A549 treated with Mapracorat at 1 μM for 4 hours (cell line): Measurements from ENCODE around the gene TSGA10IP. TPM values are rescaled to one million over a fixed set of nuclear protein-coding genes. Genes with fewer than 3 reads are reported as not detected.

ENCODE experiments used
- total RNA-seq: library from RNA; stranded (reverse); fragments of 200-300 nt; extraction: Qiagen RNA extraction; gene quantifications from 5 replicates; pipeline ENCODE4 v1.2.3, GENCODE V29; 2022

The TSGA10IP gene
- not detected in 5 replicates for total RNA-seq

DNA sequence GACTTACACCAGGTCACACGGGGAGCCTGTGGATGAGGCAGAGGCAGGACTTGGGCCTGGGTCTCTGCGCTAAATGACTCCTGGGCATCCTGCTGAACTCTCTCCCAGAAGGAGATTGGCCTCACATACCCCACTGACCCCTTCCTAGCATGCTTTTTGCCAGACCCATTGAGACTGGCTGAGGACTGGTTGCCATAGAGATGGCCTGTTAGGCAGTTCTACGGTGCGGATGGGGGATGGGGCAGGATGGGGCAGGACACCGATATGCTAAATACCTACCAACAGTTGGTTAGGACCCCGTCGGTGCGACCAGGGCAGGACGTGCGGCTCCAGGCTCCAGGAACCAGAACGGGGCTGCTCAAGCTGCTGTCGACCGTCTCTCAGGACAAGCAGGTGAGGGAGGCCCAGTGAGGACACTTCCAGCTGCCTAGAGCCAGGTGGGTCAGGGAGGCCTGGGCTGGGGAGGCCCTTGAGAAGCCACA is at the start of gene TSGA10IP:
TSGA10IP (plus strand) TSS at position 51 of the 482 bp plus-strand sequence; CDS start at position 247, 196 bp downstream.

DNA sequence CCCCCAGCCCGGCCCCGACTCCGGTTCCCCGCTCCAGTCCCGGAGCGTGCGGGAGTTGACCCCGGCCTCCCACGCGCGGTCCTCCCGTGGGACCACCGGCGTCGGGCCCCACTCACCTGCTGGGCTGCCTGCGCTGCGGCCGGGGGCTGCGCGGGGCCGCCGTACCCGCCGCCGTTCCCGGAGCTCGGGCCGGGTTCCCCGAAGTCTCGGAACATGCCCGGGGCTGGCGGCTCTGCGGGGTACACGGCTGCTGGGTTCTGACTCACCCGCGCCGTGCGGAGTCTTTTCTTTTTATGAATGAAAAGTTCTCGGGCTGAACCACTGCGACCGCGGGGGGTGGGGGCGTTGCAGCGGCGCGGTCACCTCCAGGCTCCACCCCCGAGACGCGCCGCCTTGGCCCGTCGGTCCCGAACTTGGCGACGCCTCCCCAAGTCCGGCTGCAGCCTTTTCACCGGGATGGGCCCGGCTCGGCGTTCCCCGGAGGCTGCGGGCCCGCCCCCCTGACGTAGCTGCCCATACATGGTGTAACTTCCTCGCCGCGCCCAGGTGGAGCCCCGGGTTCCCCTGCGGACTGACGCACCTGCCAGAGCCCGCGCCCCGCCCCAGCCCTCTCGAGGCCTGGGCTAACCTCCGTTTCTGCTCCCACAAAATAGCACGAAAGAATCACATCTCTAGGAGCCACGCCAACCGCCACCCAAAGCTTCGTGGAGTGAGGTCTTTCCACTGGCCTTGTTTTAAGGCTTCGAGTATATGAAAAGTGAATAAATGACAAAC is 45.0 kb upstream of the TSGA10IP start, which contains the start of gene FOSL1:
FOSL1 (minus strand) TSS at position 264 of the 774 bp plus-strand sequence; CDS start at position 215, 49 bp downstream.

DNA sequence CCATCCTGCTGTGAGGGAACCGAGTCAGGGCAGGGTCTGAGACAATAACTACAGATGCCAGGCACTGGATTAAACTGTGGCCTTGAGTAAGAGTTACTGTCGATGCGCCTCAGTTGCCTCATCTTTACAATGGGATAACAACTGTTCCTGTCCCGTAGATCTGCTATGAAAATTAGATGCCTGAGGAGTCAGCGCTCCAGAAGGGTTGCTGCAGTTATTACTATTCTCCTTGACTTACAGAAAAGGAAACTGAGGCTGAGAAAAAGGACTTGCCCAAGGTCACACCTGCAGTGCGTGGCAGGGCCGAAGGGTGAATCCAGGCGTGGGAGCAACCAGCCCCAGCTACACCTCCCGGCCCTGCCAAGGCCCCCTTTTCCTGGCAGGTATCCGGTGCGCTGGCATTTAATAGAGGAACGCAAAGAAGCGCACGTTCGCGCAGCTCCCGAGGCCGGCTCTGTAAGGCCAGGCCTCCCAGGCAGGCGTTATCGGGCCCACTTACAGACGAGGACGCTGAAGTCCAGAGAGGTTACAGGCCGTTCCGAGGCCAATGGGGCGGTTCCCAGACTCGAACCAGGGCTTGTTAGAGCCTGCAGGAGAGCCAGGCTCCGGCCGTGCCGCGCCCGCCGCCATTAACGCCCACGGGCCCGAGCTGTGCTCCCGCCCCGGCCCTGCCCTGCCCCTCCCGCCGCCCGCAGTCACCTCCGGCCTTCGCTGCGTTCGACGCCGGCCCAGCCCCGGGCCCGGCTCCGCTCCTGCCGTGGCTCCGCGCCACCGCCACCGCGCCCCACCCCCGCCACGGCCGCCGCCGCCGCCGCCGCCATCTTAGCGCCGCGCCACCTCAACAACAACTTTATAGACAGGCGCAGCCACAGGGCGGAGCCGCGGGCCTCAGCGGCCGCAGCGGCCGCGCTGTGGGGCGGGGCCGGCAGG is 26.8 kb upstream of the TSGA10IP start, which contains the start of gene C11orf68:
C11orf68 (minus strand) TSS at position 852 of the 930 bp plus-strand sequence; CDS start at position 821, 31 bp downstream.

DNA sequence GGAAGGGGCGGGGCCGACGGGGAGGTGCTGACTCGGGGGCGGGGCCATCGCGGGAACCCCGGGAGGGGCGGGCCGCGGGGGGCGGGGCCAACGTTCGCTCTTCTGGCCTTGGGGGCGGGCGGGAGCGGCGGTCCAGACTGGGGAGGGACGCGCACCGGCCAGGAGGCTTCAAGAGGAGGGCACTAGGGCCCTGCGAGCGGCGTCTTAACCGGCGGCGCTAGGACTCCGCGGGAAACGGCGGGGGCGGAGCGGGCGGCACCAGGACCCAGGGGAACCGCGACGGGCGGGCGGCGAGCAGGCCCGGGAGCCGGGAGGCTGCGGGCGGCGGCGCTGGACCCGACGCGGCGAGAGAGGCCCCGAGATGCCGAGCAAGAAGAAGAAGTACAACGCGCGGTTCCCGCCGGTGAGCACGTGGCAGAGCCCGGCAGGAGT is 26.1 kb upstream of the TSGA10IP start, which contains the start of gene DRAP1:
DRAP1 (plus strand) TSS at position 286 of the 432 bp plus-strand sequence; CDS start at position 362, 76 bp downstream.

DNA sequence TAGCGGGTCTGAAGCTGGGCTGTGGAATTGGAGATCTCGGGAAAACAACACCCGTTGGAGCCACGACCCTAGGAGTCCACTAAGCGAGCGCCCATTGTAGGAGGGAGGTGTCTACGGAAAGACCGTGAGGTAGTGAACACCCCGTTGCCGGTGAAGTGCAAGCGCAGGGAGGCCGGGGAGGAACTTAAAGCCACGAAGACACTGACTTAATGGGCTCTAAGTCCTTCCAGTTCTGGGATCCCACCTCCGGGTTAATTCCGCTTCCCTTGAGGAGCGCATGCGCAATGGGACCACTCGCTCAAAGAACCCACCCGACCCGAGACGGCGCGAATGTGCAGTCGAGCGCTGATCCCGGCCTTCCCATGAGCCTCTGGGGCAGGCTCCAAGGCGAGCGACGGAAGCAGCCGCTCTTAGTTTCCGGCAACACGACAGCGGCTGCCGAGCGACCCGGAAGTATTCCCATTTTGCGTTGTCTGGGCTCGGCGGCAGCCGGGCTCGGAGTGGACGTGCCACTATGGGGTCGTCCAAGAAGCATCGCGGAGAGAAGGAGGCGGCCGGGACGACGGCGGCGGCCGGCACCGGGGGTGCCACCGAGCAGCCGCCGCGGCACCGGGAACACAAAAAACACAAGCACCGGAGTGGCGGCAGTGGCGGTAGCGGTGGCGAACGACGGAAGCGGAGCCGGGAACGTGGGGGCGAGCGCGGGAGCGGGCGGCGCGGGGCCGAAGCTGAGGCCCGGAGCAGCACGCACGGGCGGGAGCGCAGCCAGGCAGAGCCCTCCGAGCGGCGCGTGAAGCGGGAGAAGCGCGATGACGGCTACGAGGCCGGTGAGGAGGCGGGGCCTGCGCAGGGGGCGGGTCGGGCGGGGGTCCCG is 16.2 kb downstream of the TSGA10IP start, which contains the start of gene SART1:
SART1 (plus strand) TSS at position 468 of the 874 bp plus-strand sequence; CDS start at position 515, 47 bp downstream.

DNA sequence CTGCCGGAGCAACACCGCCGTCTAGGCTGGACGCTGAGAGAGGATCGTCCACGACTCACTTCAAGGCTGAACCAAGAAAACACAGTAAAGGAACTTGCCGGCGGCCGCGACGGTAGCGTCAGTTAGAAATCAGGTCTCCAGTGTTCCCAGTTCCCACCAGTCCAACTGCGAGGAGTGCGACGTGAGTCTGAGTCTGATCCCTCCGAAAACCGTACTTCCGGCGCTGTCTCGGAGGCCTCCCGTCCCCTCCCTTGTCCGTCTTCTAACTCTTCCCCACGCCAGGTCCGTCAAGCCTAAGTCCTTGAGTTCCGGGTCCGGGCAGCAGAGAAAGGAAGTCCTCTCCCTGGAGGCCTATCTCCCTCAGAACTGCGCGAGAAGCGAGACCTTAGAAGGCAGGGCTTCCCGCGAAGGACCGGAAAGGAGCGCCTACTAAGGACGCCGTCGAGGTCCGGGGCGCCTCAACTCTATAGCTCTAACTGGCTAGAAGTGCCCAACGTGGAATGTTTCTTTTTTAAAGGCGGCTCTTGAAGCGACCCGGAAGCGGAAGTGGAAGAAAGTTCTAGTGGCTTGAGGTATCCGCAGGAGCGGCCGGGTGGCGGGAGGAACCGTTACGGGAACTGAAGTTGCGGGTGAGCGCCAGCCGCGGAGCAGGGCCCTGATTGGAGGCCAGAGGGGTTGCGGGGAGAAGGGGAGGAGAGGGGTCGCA is 56.8 kb downstream of the TSGA10IP start, which contains the start of the genes BANF1 and EIF1AD:
BANF1 (plus strand) TSS at position 562 of the 706 bp plus-strand sequence. CDS start 748 bp downstream, outside the sequence.
EIF1AD (minus strand) TSS at position 216 of the 706 bp plus-strand sequence. CDS start 1,768 bp downstream, outside the sequence.

Other genes with a start within 250 kb of the TSGA10IP start
- 43.8 to 55.4 TPM (median 48.9 TPM) in 5 replicates for gene KAT5, start 233.2 kb upstream of the TSGA10IP start, total RNA-seq
- gene RNASEH2C, start 224.7 kb upstream of the TSGA10IP start, total RNA-seq, result 20.9 to 52.9 TPM (median 48.6 TPM) in 5 replicates
- 7.6 to 12.1 TPM (median 12.1 TPM) in 5 replicates for gene AP5B1, start 164.5 kb upstream of the TSGA10IP start, total RNA-seq
- 0.07 to 0.08 TPM in 2 of 5 replicates, not detected in the others for gene OVOL1, start 158.4 kb upstream of the TSGA10IP start, total RNA-seq
- gene SNX32, start 111.5 kb upstream of the TSGA10IP start, total RNA-seq, result 0.09 TPM in 1 of 5 replicates, not detected in the others
- gene CFL1, start 87.3 kb upstream of the TSGA10IP start, total RNA-seq, result 2,078 to 2,355 TPM (median 2,242 TPM) in 5 replicates
- gene MUS81, start 85.0 kb upstream of the TSGA10IP start, total RNA-seq, result 26.7 to 36.3 TPM (median 33.7 TPM) in 5 replicates
- 0.52 to 1.2 TPM (median 0.99 TPM) in 5 replicates for gene EFEMP2, start 72.7 kb upstream of the TSGA10IP start, total RNA-seq
- 0.11 TPM in 1 of 5 replicates, not detected in the others for gene CTSW, start 65.6 kb upstream of the TSGA10IP start, total RNA-seq
- gene FIBP, start 57.0 kb upstream of the TSGA10IP start, total RNA-seq, result 73.6 to 86.8 TPM (median 84.7 TPM) in 5 replicates
- gene CCDC85B, start 54.8 kb upstream of the TSGA10IP start, total RNA-seq, result 22.2 to 49.0 TPM (median 44.4 TPM) in 5 replicates
- 122 to 190 TPM (median 138 TPM) in 5 replicates for gene FOSL1, start 45.1 kb upstream of the TSGA10IP start, total RNA-seq
- 32.8 to 52.7 TPM (median 45.5 TPM) in 5 replicates for gene C11orf68, start 26.4 kb upstream of the TSGA10IP start, total RNA-seq
- gene DRAP1, start 26.1 kb upstream of the TSGA10IP start, total RNA-seq, result 171 to 273 TPM (median 214 TPM) in 5 replicates
- 46.4 to 64.2 TPM (median 56.3 TPM) in 5 replicates for gene SART1, start 16.3 kb downstream of the TSGA10IP start, total RNA-seq
- gene EIF1AD, start 56.7 kb downstream of the TSGA10IP start, total RNA-seq, result 38.1 to 40.8 TPM (median 39.6 TPM) in 5 replicates
- gene BANF1, start 57.0 kb downstream of the TSGA10IP start, total RNA-seq, result 377 to 509 TPM (median 484 TPM) in 5 replicates
- gene CST6, start 66.5 kb downstream of the TSGA10IP start, total RNA-seq, result not detected in 5 replicates
- gene CATSPER1, start 81.0 kb downstream of the TSGA10IP start, total RNA-seq, result 1.2 to 2.2 TPM (median 1.7 TPM) in 5 replicates
- gene GAL3ST3, start 103.7 kb downstream of the TSGA10IP start, total RNA-seq, result not detected in 5 replicates
- gene SF3B2, start 106.9 kb downstream of the TSGA10IP start, total RNA-seq, result 169 to 179 TPM (median 172 TPM) in 5 replicates
- gene PACS1, start 124.8 kb downstream of the TSGA10IP start, total RNA-seq, result 58.3 to 88.8 TPM (median 77.4 TPM) in 5 replicates